ENCODE measurements around the gene ELOA. TPM values are rescaled to one million over a fixed set of nuclear protein-coding genes. Genes with fewer than 3 reads are reported as not detected.

ELOA gene
- total RNA-seq, 1 experiment from 2014 or later = 31.3 TPM

GRCh38 chr1:23741609-23742008, 1.7 kb upstream of the ELOA start:
- Mint-ChIP-seq H3K9me3 (ENCODE audit: unreplicated experiment) (no peaks in the 10 kb centered on the region), H3K27ac (ENCODE audit: unreplicated experiment) (no peak overlapping the region), H3K27me3 (ENCODE audit: insufficient read depth, unreplicated experiment) (no peaks in the 10 kb centered on the region), H3K4me3 (ENCODE audit: unreplicated experiment) (peak overlapping the region; percentile 82), H3K36me3 (ENCODE audit: insufficient read depth, unreplicated experiment) (peaks cover 21% of the 10 kb centered on the region), H3K4me1 (ENCODE audit: low read depth, unreplicated experiment) (no peaks in the 10 kb centered on the region)
- Histone ChIP-seq H3K4me1 (no peaks in the 10 kb centered on the region), H3K36me3 (ENCODE audit: control insufficient read depth, insufficient read depth, low read length) (no peaks in the 10 kb centered on the region; the same call in 1 of the 2 replicates), H3K4me3 (ENCODE audit: low read depth, low read length) (no peak overlapping the region), H3K9me3 (no peaks in the 10 kb centered on the region), H3K27me3 (replicated peaks; ENCODE audit: control insufficient read depth, insufficient read depth, low read length) (no peaks in the 10 kb centered on the region)
- BruUV-seq (replicated peaks) = no TSS peak
- no peak for TF ChIP-seq CTCF (IDR thresholded peaks at IDR 0.05; ENCODE audit: insufficient read depth in 1 of 2, low read depth in 1 of 2, low read length in 1 of 2, severe bottlenecking in 1 of 2, unreplicated experiment in 1 of 2)
- ChIA-PET CTCF (no interaction called here), POLR2A (no interaction called here)
- intact Hi-C loops (cut with micrococcal nuclease; ENCODE audit: unreplicated experiment) = loop anchor here (5.0 kb wide), 1 partner anchor 49 kb away; the partner anchor contains the start of gene RPL11
- DNase-seq = no peak

GRCh38 chr1:23742670-23743286, 493 bp upstream of the ELOA start:
- no peak for TF ChIP-seq CTCF (IDR thresholded peaks at IDR 0.05; ENCODE audit: insufficient read depth in 1 of 2, low read depth in 1 of 2, low read length in 1 of 2, severe bottlenecking in 1 of 2, unreplicated experiment in 1 of 2)
- H3K27ac Mint-ChIP-seq (ENCODE audit: unreplicated experiment) = peak overlapping the region; percentile 80
- Histone ChIP-seq H3K27me3 (replicated peaks; ENCODE audit: control insufficient read depth, insufficient read depth, low read length) (no peaks in the 10 kb centered on the region), H3K36me3 (ENCODE audit: control insufficient read depth, insufficient read depth, low read length) (no peaks in the 10 kb centered on the region; the same call in 1 of the 2 replicates), H3K4me1 (no peaks in the 10 kb centered on the region), H3K9me3 (no peaks in the 10 kb centered on the region), H3K4me3 (ENCODE audit: low read depth, low read length) (peak overlapping the region; percentile 92)
- ChIA-PET CTCF (no interaction called here), POLR2A (interaction anchor here (1.0 kb wide), 1 partner anchor 35 kb away, joined by 3 read pairs; the partner anchor contains the start of gene PITHD1)
- H3K36me3 Mint-ChIP-seq (ENCODE audit: insufficient read depth, unreplicated experiment) = peaks cover 25% of the 10 kb centered on the region
- TSS peak; percentile 64 for BruUV-seq (replicated peaks)
- no peaks in the 10 kb centered on the region for H3K4me1 Mint-ChIP-seq (ENCODE audit: low read depth, unreplicated experiment)
- no peak for DNase-seq
- no peaks in the 10 kb centered on the region for H3K27me3 Mint-ChIP-seq (ENCODE audit: insufficient read depth, unreplicated experiment)
- peak overlapping the region; percentile 82 for H3K4me3 Mint-ChIP-seq (ENCODE audit: unreplicated experiment)
- no peaks in the 10 kb centered on the region for H3K9me3 Mint-ChIP-seq (ENCODE audit: unreplicated experiment)
- intact Hi-C loops (cut with micrococcal nuclease; ENCODE audit: unreplicated experiment) = loop anchor here (5.0 kb wide), 1 partner anchor 50 kb away; the partner anchor contains the start of gene RPL11

- Histone ChIP-seq H3K27me3 (replicated peaks; ENCODE audit: control insufficient read depth, insufficient read depth, low read length) (no peaks in the 10 kb centered on the region), H3K4me3 (ENCODE audit: low read depth, low read length) (no peak overlapping the region), H3K4me1 (no peaks in the 10 kb centered on the region), H3K36me3 (ENCODE audit: control insufficient read depth, insufficient read depth, low read length) (no peaks in the 10 kb centered on the region; the same call in 1 of the 2 replicates), H3K9me3 (no peaks in the 10 kb centered on the region)
- ChIA-PET POLR2A (interaction anchor here (0.6 to 1.8 kb wide), 3 partner anchors 53 to 64 kb away, joined by 3 to 6 read pairs (median 4); partner anchors contain the start of gene RPL11), CTCF (interaction anchor here (0.7 to 1.0 kb wide), 3 partner anchors 18 to 169 kb away, joined by 4 to 6 read pairs (median 4); partner anchors contain the start of gene RPL11)
- BruUV-seq (replicated peaks) = no TSS peak
- H3K27ac Mint-ChIP-seq (ENCODE audit: unreplicated experiment) = no peak overlapping the region
- intact Hi-C loops (cut with micrococcal nuclease; ENCODE audit: unreplicated experiment) = loop anchor here (2.0 to 5.0 kb wide), 2 partner anchors 38 to 201 kb away; no protein-coding TSS in a partner anchor
- H3K36me3 Mint-ChIP-seq (ENCODE audit: insufficient read depth, unreplicated experiment) = peaks cover 26% of the 10 kb centered on the region
- peak in 1 of 2 experiments; percentile 20 for TF ChIP-seq CTCF (IDR thresholded peaks at IDR 0.05; ENCODE audit: insufficient read depth in 1 of 2, low read depth in 1 of 2, low read length in 1 of 2, severe bottlenecking in 1 of 2, unreplicated experiment in 1 of 2)
- no peaks in the 10 kb centered on the region for H3K27me3 Mint-ChIP-seq (ENCODE audit: insufficient read depth, unreplicated experiment)
- H3K9me3 Mint-ChIP-seq (ENCODE audit: unreplicated experiment) = no peaks in the 10 kb centered on the region
- no peaks in the 10 kb centered on the region for H3K4me1 Mint-ChIP-seq (ENCODE audit: low read depth, unreplicated experiment)
- DNase-seq = no peak
- no peak overlapping the region for H3K4me3 Mint-ChIP-seq (ENCODE audit: unreplicated experiment)
Measured at GRCh38 chr1:23745515-23745914, 2.2 kb downstream of the ELOA start.

Measured in Caco-2 (cell line).